Colonic mucosa (tissue), 4 donors: Measurements from ENCODE around the gene TP53BP2. TPM values are rescaled to one million over a fixed set of nuclear protein-coding genes. Genes with fewer than 3 reads are reported as not detected.
A peak's percentile ranks its signal among the peaks of the same experiment; 100 is the strongest.
"Not testable (repeated sequence)": the region's sequence is repeated elsewhere in the genome, so short reads cannot be mapped to it uniquely, and the experiment has no call there.

Experiments used
- DNase-seq: peaks from one replicate; pipeline ENCODE4 v3.0.0-alpha.2; 2020
- H3K27ac ChIP-seq: fragments of 200-600 bp; one replicate; pipeline ENCODE4 v1.8.0; 2021
- H3K27me3 ChIP-seq: fragments of 200-600 bp; one replicate; pipeline ENCODE4 v1.8.0; 2021
- H3K36me3 ChIP-seq: fragments of 200-600 bp; one replicate; pipeline ENCODE4 v1.8.0; 2021
- H3K4me1 ChIP-seq: fragments of 200-600 bp; one replicate; pipeline ENCODE4 v1.8.0; 2021; ENCODE audit warnings: mild to moderate bottlenecking
- H3K4me3 ChIP-seq: fragments of 200-600 bp; one replicate; pipeline ENCODE4 v1.8.0; 2021
- H3K9ac ChIP-seq, 2 donors: one replicate each; pipeline ENCODE4 v1.7.0; 2013; ENCODE audit warnings: control low read depth in 2 of 2, low read depth in 2 of 2, low read length in 2 of 2
- H3K9me3 ChIP-seq: fragments of 200-600 bp; one replicate; pipeline ENCODE4 v1.8.0; 2021
- CTCF ChIP-seq: fragments of 200-600 bp; IDR thresholded peaks from one replicate; pipeline ENCODE4 v1.8.0; 2022; ENCODE audit warnings: antibody characterized with exemption, mild to moderate bottlenecking
- intact Hi-C: fragments of 100-400 bp; cut with DNase I; formaldehyde crosslinking; loops from one replicate; pipeline ENCODE4 v1.14.1; 2022
- total RNA-seq, 2 donors: library from RNA; stranded (reverse); fragmentation: NEBNext Ultra II Directional in 1 of 2; extraction: Animal tissue kit (Norgen Biotek cat#: 25700) in 1 of 2; gene quantifications; one replicate each; pipeline ENCODE4 v1.2.1, GENCODE V29; 2021
- donor health status: healthy.
- donor health status: DM: no; HTN: no; CAD: no.
- donor health status: DM: no; HTN: no; CAD: no.

Gene TP53BP2
- total RNA-seq, 2 donors from 2014 or later, result 28.8 to 39.6 TPM

- Histone ChIP-seq H3K4me1 (peaks cover 4% of the 10 kb centered on the region), H3K4me3 (peak overlapping the region; percentile 66), H3K9ac (peak overlapping the region in 1 of 2 donors; percentile 97), H3K27me3 (no peaks in the 10 kb centered on the region), H3K36me3 (no peaks in the 10 kb centered on the region), H3K9me3 (no peaks in the 10 kb centered on the region), H3K27ac (peak overlapping the region; percentile 97)
- DNase-seq, result no peak
- no peak for TF ChIP-seq CTCF
- intact Hi-C loops, result loop anchor here (10.0 kb wide), 1 partner anchor 149 kb away; no protein-coding TSS in a partner anchor
These were observed 1.6 kb downstream of the TP53BP2 start for GRCh38 chr1:223843934-223844786.

DNA sequence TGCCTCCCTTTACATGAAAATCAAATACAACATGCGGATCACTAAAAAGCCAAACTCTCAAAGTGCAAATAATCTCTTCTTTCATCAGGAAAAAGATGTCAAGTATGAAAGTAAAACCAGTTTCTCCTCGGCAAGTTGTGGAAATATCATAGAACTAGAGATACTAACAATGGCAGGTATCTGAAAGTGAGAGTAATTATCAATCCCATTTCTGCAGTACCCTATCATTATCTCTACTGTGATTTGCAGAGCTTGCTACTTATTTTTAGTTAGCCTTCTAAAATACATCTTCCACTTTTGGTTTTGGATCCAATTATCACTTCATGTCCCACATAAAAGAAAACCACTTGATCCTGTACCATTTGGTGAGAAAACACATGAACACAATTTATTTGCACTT is 3.0 kb downstream of the TP53BP2 start:
- Histone ChIP-seq H3K27me3 (no peaks in the 10 kb centered on the region), H3K9me3 (no peaks in the 10 kb centered on the region), H3K36me3 (no peaks in the 10 kb centered on the region), H3K4me1 (peaks cover 4% of the 10 kb centered on the region), H3K4me3 (no peak overlapping the region), H3K9ac (no peak overlapping the region), H3K27ac (no peak overlapping the region)
- intact Hi-C loops, result loop anchor here (10.0 kb wide), 1 partner anchor 148 kb away; no protein-coding TSS in a partner anchor
- no peak for TF ChIP-seq CTCF
- no peak for DNase-seq

DNA sequence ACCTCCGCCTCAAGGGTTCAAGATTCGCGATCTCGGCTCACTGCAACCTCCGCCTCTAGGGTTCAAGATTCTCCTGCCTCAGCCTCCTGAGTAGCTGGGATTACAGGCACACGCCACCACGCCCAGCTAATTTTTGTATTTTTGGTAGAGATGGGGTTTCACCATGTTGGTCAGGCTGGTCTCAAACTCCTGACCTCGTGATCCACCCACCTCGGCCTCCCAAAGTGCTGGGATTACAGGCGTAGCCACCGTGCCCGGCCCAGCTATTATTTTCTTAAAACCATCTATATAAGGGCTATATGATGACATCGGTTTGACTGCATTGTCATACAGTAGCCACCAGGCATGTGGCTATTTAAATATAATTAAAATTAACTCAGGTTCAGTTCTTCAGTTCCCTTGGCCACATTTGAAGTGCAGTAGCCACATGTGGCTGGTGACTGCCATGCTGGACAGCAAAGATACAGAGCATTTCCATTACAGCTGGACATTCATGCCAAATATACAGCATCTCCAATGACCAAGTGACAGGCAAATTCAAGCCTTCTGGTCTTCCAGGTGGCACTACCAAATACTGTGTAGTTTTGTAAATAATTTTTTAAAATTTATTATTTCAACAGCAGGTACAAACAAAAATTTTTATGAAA is 3.6 kb downstream of the TP53BP2 start:
- intact Hi-C loops, result loop anchor here (10.0 kb wide), 1 partner anchor 147 kb away; no protein-coding TSS in a partner anchor
- H3K27me3 ChIP-seq, H3K36me3 ChIP-seq, H3K4me1 ChIP-seq, H3K4me3 ChIP-seq, H3K27ac ChIP-seq, DNase-seq, H3K9ac ChIP-seq, H3K9me3 ChIP-seq: not testable (repeated sequence)

DNA sequence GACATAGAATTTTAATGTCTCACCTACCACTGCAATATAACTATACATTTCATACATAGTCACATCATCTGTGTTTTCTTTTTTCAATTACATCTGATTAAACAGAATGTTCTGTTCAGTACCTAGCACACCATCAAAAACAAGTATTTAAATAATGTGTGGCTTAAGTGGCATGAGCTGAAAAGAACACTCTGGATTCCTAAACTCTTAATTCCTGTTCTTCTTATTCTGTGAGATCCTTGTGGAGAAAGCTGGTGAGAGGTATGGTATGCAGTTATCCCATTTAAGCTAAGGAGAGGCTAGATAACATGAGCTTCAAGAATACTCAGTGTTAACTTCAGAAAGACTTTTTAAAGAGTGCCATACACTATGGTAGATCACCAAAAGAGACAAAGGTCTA is 5.5 kb downstream of the TP53BP2 start:
- Histone ChIP-seq H3K4me1 (no peaks in the 10 kb centered on the region), H3K27me3 (no peaks in the 10 kb centered on the region), H3K9ac (no peak overlapping the region), H3K9me3 (no peaks in the 10 kb centered on the region), H3K4me3 (no peak overlapping the region), H3K27ac (no peak overlapping the region), H3K36me3 (no peaks in the 10 kb centered on the region)
- TF ChIP-seq CTCF, result no peak
- intact Hi-C loops, result loop anchor here (10.0 kb wide), 1 partner anchor 145 kb away; no protein-coding TSS in a partner anchor
- no peak for DNase-seq

- Histone ChIP-seq H3K9me3 (no peaks in the 10 kb centered on the region), H3K27ac (no peak overlapping the region), H3K36me3 (no peaks in the 10 kb centered on the region), H3K4me1 (no peaks in the 10 kb centered on the region), H3K9ac (no peak overlapping the region), H3K4me3 (no peak overlapping the region), H3K27me3 (no peaks in the 10 kb centered on the region)
- intact Hi-C loops, result no loop called here
- TF ChIP-seq CTCF, result no peak
- no peak for DNase-seq
These were observed 7.5 kb downstream of the TP53BP2 start for GRCh38 chr1:223838125-223838854.
